ENCODE results near the gene REXO1.
"Not testable (repeated sequence)": the region's sequence is repeated elsewhere in the genome, so short reads cannot be mapped to it uniquely, and the experiment has no call there.

Gene REXO1

DNA sequence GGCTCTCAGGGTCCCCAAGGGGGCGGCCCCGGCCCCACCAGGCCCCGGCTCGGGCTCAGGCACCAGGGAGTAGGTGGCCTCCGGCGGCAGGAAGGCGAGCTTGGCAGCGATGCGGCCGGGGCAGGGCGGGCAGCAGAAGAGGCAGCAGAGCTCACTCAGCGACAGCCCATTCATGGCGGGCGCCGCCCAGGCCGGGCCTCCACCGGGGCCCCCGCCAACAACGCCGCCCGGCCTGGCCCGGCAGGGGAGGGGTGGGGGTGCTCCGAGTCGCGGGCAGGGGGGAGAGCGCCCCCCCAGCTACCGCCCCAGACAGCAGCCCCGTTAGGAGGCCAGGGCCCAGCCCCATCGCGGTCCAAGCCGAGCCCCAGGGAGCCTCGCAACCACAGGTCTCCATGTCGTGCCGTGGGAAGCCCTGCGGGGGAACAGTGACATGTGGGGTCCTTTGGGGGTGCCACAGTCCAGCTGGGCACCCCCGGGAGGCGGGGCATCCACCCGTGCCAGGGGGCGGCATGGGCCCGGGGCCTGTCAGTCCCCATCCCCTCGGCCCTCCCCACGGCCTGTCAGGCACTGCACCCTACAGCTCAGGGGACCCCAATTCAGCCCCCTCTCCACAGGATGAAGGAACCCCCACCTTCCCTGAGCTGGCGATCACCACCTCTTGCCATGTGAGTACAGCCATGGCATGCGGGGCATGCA is 33.3 kb upstream of the REXO1 start:
- not testable (repeated sequence) for H3K36me3 Mint-ChIP-seq (ENCODE audit: low read depth); ATAC-seq
- H3K27ac Mint-ChIP-seq: peak overlapping the region; percentile 89

DNA sequence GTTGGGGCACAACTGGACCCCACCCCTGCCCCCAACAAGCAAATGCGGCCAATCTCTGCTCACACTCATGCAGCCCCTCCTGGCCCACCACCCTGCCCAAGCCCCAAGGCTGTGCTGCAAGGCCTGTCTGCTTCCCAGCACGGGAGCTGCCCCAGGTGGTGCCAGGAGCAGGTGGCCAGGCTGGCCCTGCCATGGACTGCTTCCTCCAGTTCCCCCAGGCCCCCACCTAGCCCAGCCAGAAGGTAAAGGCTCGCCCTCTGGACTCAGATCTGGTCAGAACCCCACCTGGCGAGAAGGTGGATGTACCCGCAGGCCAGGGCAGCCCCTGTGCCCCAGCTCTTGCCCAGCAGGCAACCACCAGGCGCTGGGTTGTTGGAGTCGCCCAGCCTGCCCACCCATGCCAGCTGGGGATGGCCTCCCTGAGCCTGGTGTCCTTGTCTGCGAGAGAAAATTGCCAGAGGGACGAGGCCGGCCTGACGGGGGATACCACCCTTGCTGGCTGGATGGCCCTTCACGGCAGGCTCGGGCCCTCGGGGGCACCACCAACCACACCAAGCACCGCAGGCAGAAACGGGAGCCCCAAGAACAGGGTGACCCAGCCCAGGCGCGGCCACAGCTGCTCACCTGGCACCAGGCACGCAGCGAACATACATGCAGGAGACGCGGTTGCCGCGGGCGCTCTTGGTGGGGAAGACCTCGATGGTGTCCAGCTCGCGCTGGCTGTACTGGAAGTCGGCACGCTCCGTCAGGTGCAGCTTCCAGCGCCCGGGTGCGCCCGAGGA is 32.5 kb upstream of the REXO1 start:
- Mint-ChIP-seq H3K9me3 (no peaks in the 10 kb centered on the region), H3K4me3 (peak overlapping the region; percentile 51), H3K27ac (no peak overlapping the region), H3K27me3 (no peaks in the 10 kb centered on the region), H3K4me1 (peaks cover 36% of the 10 kb centered on the region), H3K36me3 (ENCODE audit: low read depth) (peaks cover 3% of the 10 kb centered on the region)
- no peak for ATAC-seq
- DNase-seq: no peak

More for the DNA sequence above, 33.3 kb upstream of the REXO1 start:
- H3K4me1 Mint-ChIP-seq: peaks cover 33% of the 10 kb centered on the region
- not testable (repeated sequence) for H3K27me3 Mint-ChIP-seq, DNase-seq, H3K9me3 Mint-ChIP-seq
- peak overlapping the region; percentile 92 for H3K4me3 Mint-ChIP-seq

GRCh38 chr19:1879982-1880381 is 31.7 kb upstream of the REXO1 start:
- H3K36me3 Mint-ChIP-seq (ENCODE audit: low read depth); H3K27me3 Mint-ChIP-seq: not testable (repeated sequence)

DNA sequence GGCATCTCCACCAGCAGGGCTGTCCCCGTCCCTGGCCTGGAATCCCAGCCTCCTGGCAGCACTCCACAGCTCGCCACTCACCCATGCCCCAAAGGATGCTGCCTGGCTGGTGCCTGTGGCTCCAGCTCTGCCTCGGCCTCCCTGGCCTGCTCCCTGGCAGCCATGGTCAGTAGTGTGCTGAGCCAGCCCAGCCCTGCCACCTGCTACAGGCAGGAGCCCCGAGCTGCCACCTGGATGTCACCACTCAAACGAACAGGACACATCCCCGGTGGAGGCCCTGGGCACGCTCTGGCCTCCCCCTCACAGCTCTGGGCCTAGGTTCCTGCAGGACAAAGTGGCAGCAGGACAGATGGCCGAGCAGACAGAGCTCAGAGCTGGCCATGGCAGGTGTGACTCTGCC is 30.3 kb upstream of the REXO1 start:
- H3K4me3 Mint-ChIP-seq, DNase-seq, H3K27me3 Mint-ChIP-seq, ATAC-seq, H3K9me3 Mint-ChIP-seq, H3K27ac Mint-ChIP-seq: not testable (repeated sequence)
- H3K36me3 Mint-ChIP-seq (ENCODE audit: low read depth): peaks cover 14% of the 10 kb centered on the region
- H3K4me1 Mint-ChIP-seq: peaks cover 39% of the 10 kb centered on the region

More at GRCh38 chr19:1879982-1880381, 31.7 kb upstream of the REXO1 start:
- H3K27ac Mint-ChIP-seq, ATAC-seq, H3K9me3 Mint-ChIP-seq, DNase-seq, H3K4me3 Mint-ChIP-seq: not testable (repeated sequence)
- peaks cover 35% of the 10 kb centered on the region for H3K4me1 Mint-ChIP-seq

DNA sequence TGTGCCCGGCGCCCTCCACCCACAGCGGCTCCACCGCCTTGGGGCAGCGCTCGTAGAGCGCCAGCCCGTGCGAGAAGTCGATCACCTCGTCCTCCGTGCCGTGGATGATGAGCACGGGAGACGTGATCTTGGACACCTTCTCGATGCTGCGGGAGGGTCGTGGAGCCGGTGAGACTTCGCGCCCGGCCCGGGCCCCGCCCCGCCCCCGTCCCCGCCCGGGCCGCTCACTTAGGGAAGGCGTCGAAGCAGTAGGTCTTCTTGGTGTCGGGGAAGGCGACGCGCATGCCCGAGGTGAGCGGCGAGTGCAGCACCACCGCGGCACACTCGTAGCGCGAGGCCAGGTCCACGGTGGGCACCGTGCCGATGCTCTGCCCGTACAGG is 29.0 kb upstream of the REXO1 start:
- not testable (repeated sequence) for H3K27ac Mint-ChIP-seq, H3K9me3 Mint-ChIP-seq, ATAC-seq, H3K27me3 Mint-ChIP-seq, H3K4me3 Mint-ChIP-seq, DNase-seq
- peaks cover 28% of the 10 kb centered on the region for H3K4me1 Mint-ChIP-seq
- peaks cover 14% of the 10 kb centered on the region for H3K36me3 Mint-ChIP-seq (ENCODE audit: low read depth)

- Mint-ChIP-seq H3K4me1 (peaks cover 24% of the 10 kb centered on the region), H3K36me3 (ENCODE audit: low read depth) (peaks cover 14% of the 10 kb centered on the region), H3K27ac (peak overlapping the region; percentile 95), H3K4me3 (peak overlapping the region; percentile 98)
- not testable (repeated sequence) for H3K27me3 Mint-ChIP-seq, H3K9me3 Mint-ChIP-seq, DNase-seq
- peak; percentile 14 for ATAC-seq
These were observed 28.4 kb upstream of the REXO1 start for GRCh38 chr19:1876496-1877279.

- peak overlapping the region; percentile 98 for H3K4me3 Mint-ChIP-seq
These were observed 27.6 kb upstream of the REXO1 start for GRCh38 chr19:1875646-1876495.

GRCh38 chr19:1875265-1875645 is 27.0 kb upstream of the REXO1 start:
- not testable (repeated sequence) for H3K27me3 Mint-ChIP-seq, ATAC-seq, H3K9me3 Mint-ChIP-seq, DNase-seq
- Mint-ChIP-seq H3K27ac (peak overlapping the region; percentile 95), H3K36me3 (ENCODE audit: low read depth) (peaks cover 16% of the 10 kb centered on the region), H3K4me3 (peak overlapping the region; percentile 98), H3K4me1 (peaks cover 24% of the 10 kb centered on the region)

More at GRCh38 chr19:1875646-1876495, 27.6 kb upstream of the REXO1 start:
- DNase-seq: peak; percentile 92
- H3K4me1 Mint-ChIP-seq: peaks cover 24% of the 10 kb centered on the region
- no peaks in the 10 kb centered on the region for H3K27me3 Mint-ChIP-seq
- no peaks in the 10 kb centered on the region for H3K9me3 Mint-ChIP-seq
- peak overlapping the region; percentile 95 for H3K27ac Mint-ChIP-seq
- peak; percentile 93 for ATAC-seq
- H3K36me3 Mint-ChIP-seq (ENCODE audit: low read depth): peaks cover 14% of the 10 kb centered on the region

- DNase-seq (no peak), ATAC-seq (no peak)
- Mint-ChIP-seq H3K9me3 (no peaks in the 10 kb centered on the region), H3K36me3 (ENCODE audit: low read depth) (peaks cover 16% of the 10 kb centered on the region), H3K4me1 (peaks cover 20% of the 10 kb centered on the region), H3K27ac (peak overlapping the region; percentile 95), H3K4me3 (peak overlapping the region; percentile 98), H3K27me3 (no peaks in the 10 kb centered on the region)
These were observed 26.4 kb upstream of the REXO1 start for GRCh38 chr19:1874554-1875185.

DNA sequence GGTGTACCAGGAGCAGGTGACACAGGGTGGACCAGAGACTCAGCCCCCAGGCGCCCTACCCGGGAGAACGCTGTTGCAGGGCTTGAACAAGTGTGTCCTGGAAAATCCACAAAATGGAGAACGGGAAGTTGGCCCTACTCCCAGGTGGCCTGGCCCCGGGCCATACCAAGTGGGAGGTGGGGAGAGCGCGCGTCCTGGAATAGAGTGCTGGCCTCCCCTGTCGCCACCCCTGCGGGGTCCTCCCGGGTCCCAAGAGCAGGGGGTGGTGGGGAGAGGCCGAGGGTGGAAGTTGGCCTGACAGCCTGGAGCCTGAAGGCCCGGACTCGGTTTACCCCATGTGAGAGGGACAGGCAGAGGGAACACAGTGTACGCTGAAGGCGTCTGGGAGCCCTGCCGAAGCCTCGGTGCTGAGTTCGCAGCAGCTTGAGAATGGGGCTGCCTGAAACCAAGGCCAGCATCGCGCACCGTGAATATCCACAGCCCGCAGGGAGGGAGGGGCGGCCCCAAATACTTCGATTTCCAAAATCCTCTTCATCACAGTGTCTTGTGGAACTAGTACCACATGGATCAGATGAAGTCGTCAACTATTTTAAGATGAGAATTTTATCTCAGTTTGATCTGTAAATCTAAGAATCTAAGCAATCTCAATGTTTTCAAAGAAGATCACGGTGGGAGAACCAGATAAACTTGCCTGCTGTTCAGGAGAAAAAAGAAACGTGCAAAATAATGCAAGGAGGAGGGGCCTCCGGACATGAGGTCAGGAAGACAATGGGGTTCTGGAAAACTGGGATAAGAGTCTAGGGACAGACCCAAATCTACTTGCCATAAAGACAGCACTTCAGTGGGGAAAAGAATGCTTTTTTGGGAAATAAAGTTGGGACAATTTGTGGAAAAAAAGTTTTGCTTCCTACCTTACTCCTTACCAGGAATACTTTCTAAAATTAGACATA is 25.5 kb upstream of the REXO1 start:
- H3K4me1 Mint-ChIP-seq: peaks cover 23% of the 10 kb centered on the region
- ATAC-seq (no peak), DNase-seq (no peak)
- peaks cover 16% of the 10 kb centered on the region for H3K36me3 Mint-ChIP-seq (ENCODE audit: low read depth)
- no peaks in the 10 kb centered on the region for H3K27me3 Mint-ChIP-seq
- peak overlapping the region; percentile 98 for H3K4me3 Mint-ChIP-seq
- H3K27ac Mint-ChIP-seq: peak overlapping the region; percentile 95
- H3K9me3 Mint-ChIP-seq: no peaks in the 10 kb centered on the region

DNA sequence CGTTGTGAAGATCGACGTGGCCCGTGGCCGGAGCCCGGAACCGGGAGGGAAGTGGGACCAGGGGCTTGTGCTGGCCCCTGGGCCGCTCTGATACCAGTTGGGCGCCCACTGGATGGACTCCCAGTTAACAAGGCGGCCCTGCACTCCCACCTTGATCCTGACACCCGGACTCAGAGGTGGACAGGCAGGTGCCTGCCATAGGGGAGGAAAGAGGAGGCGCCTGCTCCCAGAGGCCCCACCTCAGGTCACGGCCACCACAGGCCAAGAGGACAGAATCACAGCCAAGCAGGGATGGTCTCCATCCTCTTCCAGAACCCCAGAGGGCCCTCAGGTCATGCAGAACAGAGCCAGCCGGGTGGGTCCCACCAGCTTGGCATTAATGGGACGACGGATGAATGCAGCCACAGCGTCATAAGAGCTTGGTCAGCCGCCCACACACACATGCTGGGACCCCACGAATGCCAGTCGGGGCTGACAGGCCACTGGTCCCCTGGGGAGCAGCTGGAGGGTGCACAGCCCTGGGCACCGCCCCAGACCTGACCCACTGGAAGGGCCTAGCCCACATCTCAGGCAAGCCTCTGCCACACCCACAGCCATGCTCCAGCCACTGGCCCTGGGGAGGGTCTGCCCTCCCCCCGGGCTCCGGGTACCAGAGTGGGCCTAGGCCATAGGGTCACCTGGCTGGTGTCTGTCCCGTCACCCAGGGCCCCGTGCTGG is 24.7 kb upstream of the REXO1 start:
- DNase-seq (no peak), ATAC-seq (no peak)
- no peak overlapping the region for H3K27ac Mint-ChIP-seq
- no peaks in the 10 kb centered on the region for H3K27me3 Mint-ChIP-seq
- H3K4me1 Mint-ChIP-seq: peaks cover 23% of the 10 kb centered on the region
- no peak overlapping the region for H3K4me3 Mint-ChIP-seq
- peaks cover 16% of the 10 kb centered on the region for H3K36me3 Mint-ChIP-seq (ENCODE audit: low read depth)
- no peaks in the 10 kb centered on the region for H3K9me3 Mint-ChIP-seq

- ATAC-seq (no peak), DNase-seq (no peak)
- Mint-ChIP-seq H3K36me3 (ENCODE audit: low read depth) (peaks cover 16% of the 10 kb centered on the region), H3K27ac (no peak overlapping the region), H3K4me3 (no peak overlapping the region), H3K27me3 (no peaks in the 10 kb centered on the region), H3K4me1 (peaks cover 26% of the 10 kb centered on the region), H3K9me3 (no peaks in the 10 kb centered on the region)
These were observed 23.3 kb upstream of the REXO1 start for GRCh38 chr19:1871630-1872029.
